ENCODE results near the gene CYRIA.
A peak's percentile ranks its signal among the peaks of the same experiment; 100 is the strongest.

Gene CYRIA

DNA sequence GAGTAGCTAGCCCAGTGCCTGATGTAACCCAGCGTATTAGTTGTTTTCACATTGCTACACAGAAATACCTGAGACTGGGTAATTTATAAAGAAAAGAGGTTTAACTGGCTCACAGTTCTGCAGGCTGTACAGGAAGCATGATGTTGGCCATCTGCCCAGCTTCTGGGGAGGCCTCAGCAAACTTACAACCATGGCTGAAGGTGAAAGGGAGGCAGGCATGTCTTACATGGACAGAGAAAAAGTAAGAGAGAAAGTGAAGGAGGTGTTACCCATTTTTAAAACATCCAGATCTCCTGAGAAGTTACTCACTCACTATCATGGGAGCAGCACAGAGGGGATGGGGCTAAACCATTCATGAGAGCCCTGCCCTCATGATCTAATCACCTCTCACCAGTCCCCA, 6.1 kb upstream of the CYRIA start:
- no peak overlapping the region for H3K4me3 ChIP-seq (ENCODE audit: low read depth in 1 of 2, low read length in 1 of 2)
- H3K36me3 ChIP-seq = no peaks in the 10 kb centered on the region
- TF ChIP-seq, protein P1, sequence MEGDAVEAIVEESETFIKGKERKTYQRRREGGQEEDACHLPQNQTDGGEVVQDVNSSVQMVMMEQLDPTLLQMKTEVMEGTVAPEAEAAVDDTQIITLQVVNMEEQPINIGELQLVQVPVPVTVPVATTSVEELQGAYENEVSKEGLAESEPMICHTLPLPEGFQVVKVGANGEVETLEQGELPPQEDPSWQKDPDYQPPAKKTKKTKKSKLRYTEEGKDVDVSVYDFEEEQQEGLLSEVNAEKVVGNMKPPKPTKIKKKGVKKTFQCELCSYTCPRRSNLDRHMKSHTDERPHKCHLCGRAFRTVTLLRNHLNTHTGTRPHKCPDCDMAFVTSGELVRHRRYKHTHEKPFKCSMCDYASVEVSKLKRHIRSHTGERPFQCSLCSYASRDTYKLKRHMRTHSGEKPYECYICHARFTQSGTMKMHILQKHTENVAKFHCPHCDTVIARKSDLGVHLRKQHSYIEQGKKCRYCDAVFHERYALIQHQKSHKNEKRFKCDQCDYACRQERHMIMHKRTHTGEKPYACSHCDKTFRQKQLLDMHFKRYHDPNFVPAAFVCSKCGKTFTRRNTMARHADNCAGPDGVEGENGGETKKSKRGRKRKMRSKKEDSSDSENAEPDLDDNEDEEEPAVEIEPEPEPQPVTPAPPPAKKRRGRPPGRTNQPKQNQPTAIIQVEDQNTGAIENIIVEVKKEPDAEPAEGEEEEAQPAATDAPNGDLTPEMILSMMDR (IDR thresholded peaks at IDR 0.05) = no peak
- H3K9me3 ChIP-seq = no peaks in the 10 kb centered on the region
- no peak overlapping the region for H3K27ac ChIP-seq
- H3K4me1 ChIP-seq (ENCODE audit: control insufficient read depth in 1 of 2, insufficient read depth in 1 of 2, low read depth in 1 of 2, low read length in 1 of 2) = no peaks in the 10 kb centered on the region
- H3K27me3 ChIP-seq = peaks cover 31% of the 10 kb centered on the region

DNA sequence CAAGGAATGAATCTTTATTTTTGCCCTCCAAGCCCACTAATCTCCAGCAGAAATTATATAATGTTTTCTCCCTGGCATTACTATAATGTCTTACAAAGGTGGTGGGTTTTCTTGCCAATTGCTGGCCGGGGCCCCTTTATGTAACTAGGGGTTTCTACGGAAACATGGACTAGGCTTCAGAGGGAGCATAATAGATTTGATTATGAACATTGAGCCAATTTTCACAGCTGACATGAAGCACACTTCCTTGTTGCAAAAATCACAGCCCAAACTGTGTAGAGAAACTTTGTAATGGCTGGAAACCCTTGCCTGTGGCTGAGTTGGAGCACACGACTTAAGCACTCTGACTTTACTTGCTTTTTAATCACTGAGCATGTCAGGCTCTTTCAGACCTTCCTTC, 3.8 kb upstream of the CYRIA start:
- Histone ChIP-seq H3K4me1 (ENCODE audit: control insufficient read depth in 1 of 2, insufficient read depth in 1 of 2, low read depth in 1 of 2, low read length in 1 of 2) (peaks cover 10 to 14% of the 10 kb centered on the region in 2 experiments), H3K27ac (no peak overlapping the region), H3K36me3 (no peaks in the 10 kb centered on the region), H3K27me3 (peaks cover 39% of the 10 kb centered on the region), H3K4me3 (ENCODE audit: low read depth in 1 of 2, low read length in 1 of 2) (no peak overlapping the region), H3K9me3 (no peaks in the 10 kb centered on the region)
- TF ChIP-seq, protein P1 (IDR thresholded peaks at IDR 0.05) = no peak

DNA sequence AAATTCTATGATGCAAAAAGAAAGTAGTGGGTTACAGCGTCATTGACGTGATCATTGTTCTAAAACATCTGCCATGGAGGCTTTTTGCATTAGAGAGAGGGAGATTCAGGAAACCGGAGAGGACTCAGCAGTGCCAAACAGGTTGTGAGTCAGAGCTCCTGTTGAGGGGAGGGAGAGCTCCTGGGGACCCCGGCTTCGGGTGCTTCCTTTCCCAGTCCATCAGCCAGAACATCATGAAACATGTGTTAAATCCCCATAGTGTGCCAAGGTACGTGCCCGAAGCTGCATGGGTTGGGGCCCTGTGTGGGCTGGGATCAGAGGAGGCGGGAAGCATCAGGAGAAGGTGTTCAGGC, 791 bp upstream of the CYRIA start:
- no peaks in the 10 kb centered on the region for H3K36me3 ChIP-seq
- H3K4me3 ChIP-seq (ENCODE audit: low read depth in 1 of 2, low read length in 1 of 2) = peak overlapping the region; percentile 64 to 70
- H3K27ac ChIP-seq = no peak overlapping the region
- peaks cover 39% of the 10 kb centered on the region for H3K27me3 ChIP-seq
- TF ChIP-seq, protein P1 (IDR thresholded peaks at IDR 0.05) = no peak
- peaks cover 29% of the 10 kb centered on the region in 2 experiments for H3K4me1 ChIP-seq (ENCODE audit: control insufficient read depth in 1 of 2, insufficient read depth in 1 of 2, low read depth in 1 of 2, low read length in 1 of 2)
- H3K9me3 ChIP-seq = no peaks in the 10 kb centered on the region

DNA sequence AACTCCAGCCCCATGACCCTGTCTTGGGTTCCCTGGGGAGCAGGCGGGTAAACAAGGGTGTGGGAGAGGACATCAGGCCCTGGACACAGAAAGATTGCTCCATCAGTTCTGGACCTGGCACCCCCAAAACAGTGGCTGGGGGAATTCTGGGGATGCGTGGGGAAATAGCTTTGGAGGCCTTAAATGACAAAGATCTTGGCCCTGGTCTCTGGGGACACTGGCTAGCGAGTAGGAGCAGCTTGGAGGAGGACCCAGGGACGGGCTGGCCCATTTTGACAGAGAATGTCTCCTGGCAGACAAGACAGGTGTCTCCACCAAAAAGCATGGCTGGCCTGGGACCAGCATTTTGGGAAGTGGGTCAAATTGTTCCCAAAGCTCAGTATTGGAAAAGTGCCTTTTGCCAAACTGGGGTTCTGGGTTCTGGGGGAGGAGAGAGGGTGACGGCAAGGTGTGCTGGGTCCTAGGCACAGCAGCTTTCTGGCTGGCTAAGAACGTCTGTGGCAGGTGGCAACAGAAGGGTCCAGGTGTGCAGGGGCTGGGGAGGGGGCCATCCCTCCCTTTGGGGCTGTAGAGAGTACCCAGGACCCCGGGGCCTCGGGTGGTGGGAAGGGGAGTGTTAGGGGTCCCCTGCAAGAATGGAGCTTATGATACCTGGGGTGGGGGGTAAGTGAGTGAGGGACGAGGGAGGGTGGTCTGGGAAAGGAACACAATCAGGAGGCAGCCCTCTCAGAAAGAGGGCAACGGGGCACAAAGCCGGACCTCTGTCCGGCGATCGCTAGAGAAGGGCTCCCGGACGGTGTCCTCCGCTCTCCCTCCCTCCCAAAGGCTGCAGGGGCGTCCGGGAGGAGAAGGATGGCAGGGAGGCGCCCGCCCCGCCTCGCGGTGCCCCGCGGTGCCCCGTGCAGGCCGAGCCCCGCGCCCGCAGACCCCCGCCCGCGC, 556 bp downstream of the CYRIA start:
- Histone ChIP-seq H3K9me3 (no peaks in the 10 kb centered on the region), H3K36me3 (no peaks in the 10 kb centered on the region), H3K4me1 (ENCODE audit: control insufficient read depth in 1 of 2, insufficient read depth in 1 of 2, low read depth in 1 of 2, low read length in 1 of 2) (peaks cover 29 to 34% of the 10 kb centered on the region in 2 experiments), H3K27ac (peak overlapping the region; percentile 70), H3K27me3 (peaks cover 39% of the 10 kb centered on the region), H3K4me3 (ENCODE audit: low read depth in 1 of 2, low read length in 1 of 2) (peak overlapping the region; percentile 92 to 97)
- TF ChIP-seq, protein P1 (IDR thresholded peaks at IDR 0.05) = no peak

DNA sequence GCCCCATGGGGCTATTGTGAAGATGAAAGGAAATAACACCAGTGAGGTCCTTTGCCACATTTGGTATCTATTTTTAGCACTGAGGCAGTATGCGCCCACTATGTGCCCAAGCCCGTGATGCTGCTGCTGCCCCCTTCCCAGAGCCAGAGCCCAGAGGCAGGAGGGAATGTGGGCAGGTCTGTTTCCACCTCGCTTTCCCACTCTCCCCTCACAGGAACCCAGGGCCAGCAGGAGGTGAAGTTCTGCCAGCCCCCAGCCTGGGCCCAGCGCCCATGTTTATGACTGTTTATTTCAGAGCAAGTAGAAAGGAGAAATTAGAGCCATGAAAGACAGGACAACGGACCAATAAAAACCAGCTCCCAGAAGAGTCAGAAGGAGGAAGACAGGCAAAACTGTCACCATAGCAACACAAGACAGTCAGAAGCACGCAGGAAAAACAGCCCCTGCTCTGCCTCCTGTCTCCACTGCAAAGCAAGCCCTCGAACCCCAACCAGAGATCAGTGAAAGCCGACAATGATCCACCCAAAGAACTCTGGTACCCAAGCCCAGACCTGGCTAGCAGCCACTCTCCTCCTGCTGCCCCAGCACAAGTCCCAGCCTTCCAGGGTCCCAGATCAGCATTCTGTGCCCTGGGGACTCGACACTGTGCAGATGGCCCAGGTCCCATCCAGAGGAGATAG, 1.4 kb downstream of the CYRIA start:
- peaks cover 31% of the 10 kb centered on the region for H3K27me3 ChIP-seq
- H3K36me3 ChIP-seq = peaks cover 4% of the 10 kb centered on the region
- no peaks in the 10 kb centered on the region for H3K9me3 ChIP-seq
- TF ChIP-seq, protein P1 (IDR thresholded peaks at IDR 0.05) = no peak
- peaks cover 32 to 37% of the 10 kb centered on the region in 2 experiments for H3K4me1 ChIP-seq (ENCODE audit: control insufficient read depth in 1 of 2, insufficient read depth in 1 of 2, low read depth in 1 of 2, low read length in 1 of 2)
- peak overlapping the region; percentile 92 to 97 for H3K4me3 ChIP-seq (ENCODE audit: low read depth in 1 of 2, low read length in 1 of 2)
- peak overlapping the region; percentile 70 for H3K27ac ChIP-seq

Measured in neutrophil (primary cell).